Tibial nerve (tissue), 4 donors: ENCODE results near the gene TPK1. TPM values are rescaled to one million over a fixed set of nuclear protein-coding genes. Genes with fewer than 3 reads are reported as not detected.

Experiments used
- DNase-seq, 2 donors: peaks; one replicate each; pipeline ENCODE4 v3.0.0-alpha.2; 2019; ENCODE audit warnings: low spot score in 2 of 2
- H3K27ac ChIP-seq, 4 donors: fragments of 200-600 bp; sonication (generic) in 3 of 4; one replicate each; pipeline ENCODE4 v1.5.1; 2017 to 2019; ENCODE audit warnings: mild to moderate bottlenecking in 1 of 4
- H3K27me3 ChIP-seq, 2 donors: fragments of 200-600 bp; sonication (generic) in 1 of 2; one replicate each; pipeline versions ENCODE4 v1.5.1 to v1.6.0; 2017 to 2019
- H3K36me3 ChIP-seq, 3 donors: fragments of 200-600 bp; sonication (generic); one replicate each; pipeline ENCODE4 v1.5.1; 2018 to 2019
- H3K4me1 ChIP-seq, 4 donors: fragments of 200-600 bp; sonication (generic) in 3 of 4; one replicate each; pipeline ENCODE4 v1.5.1; 2017 to 2019
- H3K4me3 ChIP-seq, 4 donors: fragments of 200-600 bp; sonication (generic) in 3 of 4; one replicate each; pipeline ENCODE4 v1.5.1; 2017 to 2019; ENCODE audit warnings: mild to moderate bottlenecking in 1 of 4, moderate library complexity in 1 of 4
- H3K9me3 ChIP-seq, 4 donors: fragments of 200-600 bp; sonication (generic) in 3 of 4; one replicate each; pipeline ENCODE4 v1.5.1; 2017 to 2019
- CTCF ChIP-seq, 5 experiments: fragments of 200-600 bp in 3 of 5; fragments of 450-650 bp in 2 of 5; sonication (generic) in 3 of 5; IDR thresholded peaks; one replicate each; pipeline ENCODE4 v1.5.1; 2016 to 2019; ENCODE audit warnings: antibody characterized with exemption in 5 of 5, mild to moderate bottlenecking in 3 of 5, moderate library complexity in 2 of 5
- EP300 ChIP-seq, 2 donors: sonication (generic); formaldehyde crosslinking; IDR thresholded peaks; one replicate each; pipeline ENCODE4 v1.6.1; 2017; ENCODE audit warnings: antibody characterized with exemption in 2 of 2, mild to moderate bottlenecking in 1 of 2
- POLR2A ChIP-seq, 2 donors: fragments of 450-650 bp; IDR thresholded peaks; one replicate each; pipeline ENCODE4 v1.6.1; 2017; ENCODE audit warnings: antibody characterized with exemption in 2 of 2, mild to moderate bottlenecking in 2 of 2, moderate library complexity in 2 of 2
- WGBS, 2 donors: methylation state at CpG; one replicate each; pipeline ENCODE4 v1.1.5; 2018; 5-methylcytosine and 5-hydroxymethylcytosine counted together
- total RNA-seq, 4 donors: library from RNA; depleted of rRNA; stranded (reverse); fragments of >200 nt; gene quantifications; one replicate each; pipeline ENCODE4 v1.1.0, GENCODE V29; 2016

TPK1 gene
- total RNA-seq, 4 donors from 2014 or later: 4.5 to 18.8 (median 8.3) TPM

GRCh38 chr7:144796919-144797318 lies 38.9 kb downstream of the TPK1 start:
- Histone ChIP-seq H3K36me3 (peaks cover 0 to 11% (median 0%) of the 10 kb centered on the region in 3 donors), H3K27ac (no peak overlapping the region), H3K4me1 (no peaks in the 10 kb centered on the region), H3K4me3 (no peak overlapping the region), H3K27me3 (no peaks in the 10 kb centered on the region), H3K9me3 (no peaks in the 10 kb centered on the region)
- TF ChIP-seq EP300 (IDR thresholded peaks at IDR 0.05): no peak
- no peak for TF ChIP-seq POLR2A (IDR thresholded peaks at IDR 0.05)
- TF ChIP-seq CTCF (IDR thresholded peaks at IDR 0.05): no peak
- 86 to 96% methylated on average over 5 of the region's 5 CpGs for WGBS, 2 donors
- no peak for DNase-seq

DNA sequence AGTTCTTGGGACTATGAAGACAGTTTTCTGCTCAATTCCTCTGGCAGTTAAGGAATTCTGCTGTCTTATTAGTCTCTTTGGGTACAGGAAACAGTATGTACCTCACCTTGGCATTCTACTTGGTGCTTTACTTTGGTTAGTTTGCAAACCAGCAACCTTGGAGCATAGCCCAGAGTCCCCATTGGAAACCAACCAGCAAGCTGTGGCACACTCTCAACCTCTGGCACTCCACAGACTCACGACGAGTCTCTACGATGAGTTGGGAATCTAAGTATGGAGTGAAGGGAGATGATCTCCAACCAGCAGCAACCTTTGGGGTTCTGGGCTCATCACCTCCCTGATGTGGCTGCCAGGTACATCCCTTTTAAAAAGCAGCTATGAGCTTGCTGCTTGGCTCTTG lies 43.8 kb downstream of the TPK1 start:
- H3K9me3 ChIP-seq: no peaks in the 10 kb centered on the region
- no peak overlapping the region for H3K4me3 ChIP-seq
- 90 to 97% methylated on average over 3 of the region's 3 CpGs for WGBS, 2 donors
- TF ChIP-seq EP300 (IDR thresholded peaks at IDR 0.05) (no peak), CTCF (IDR thresholded peaks at IDR 0.05) (no peak), POLR2A (IDR thresholded peaks at IDR 0.05) (no peak)
- no peaks in the 10 kb centered on the region for H3K4me1 ChIP-seq
- H3K36me3 ChIP-seq: peaks cover 0 to 9% (median 0%) of the 10 kb centered on the region in 3 donors
- H3K27me3 ChIP-seq: no peaks in the 10 kb centered on the region
- H3K27ac ChIP-seq: no peak overlapping the region
- no peak for DNase-seq

DNA sequence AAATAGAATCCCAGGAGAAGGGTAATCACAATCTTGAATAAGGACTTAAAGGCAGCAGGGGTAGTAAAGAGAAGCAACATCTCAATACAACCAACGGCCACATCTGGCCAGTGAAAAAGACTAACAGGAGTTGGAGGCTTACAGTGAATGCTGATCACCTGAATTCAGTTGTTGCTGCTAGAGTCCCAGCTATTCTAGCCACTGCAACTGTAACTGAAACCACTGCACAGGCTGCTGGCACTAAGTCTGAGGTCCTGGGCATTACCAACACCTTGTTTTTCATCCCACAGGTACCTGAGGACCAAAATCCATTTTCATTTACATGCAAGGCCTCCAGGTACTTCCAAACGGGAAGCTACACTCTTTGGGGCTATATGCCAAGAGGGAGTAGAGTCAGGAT lies 44.4 kb downstream of the TPK1 start:
- 61 to 72% methylated on average over 2 of the region's 2 CpGs for WGBS, 2 donors
- no peaks in the 10 kb centered on the region for H3K4me1 ChIP-seq
- no peaks in the 10 kb centered on the region for H3K27me3 ChIP-seq
- H3K36me3 ChIP-seq: peaks cover 0 to 3% (median 0%) of the 10 kb centered on the region in 3 donors
- DNase-seq: no peak
- H3K9me3 ChIP-seq: no peaks in the 10 kb centered on the region
- no peak overlapping the region for H3K4me3 ChIP-seq
- TF ChIP-seq CTCF (IDR thresholded peaks at IDR 0.05) (no peak), EP300 (IDR thresholded peaks at IDR 0.05) (no peak), POLR2A (IDR thresholded peaks at IDR 0.05) (no peak)
- H3K27ac ChIP-seq: no peak overlapping the region

- H3K9me3 ChIP-seq: no peaks in the 10 kb centered on the region
- no peak for DNase-seq
- WGBS, 2 donors: 93 to 96% methylated on average over 2 of the region's 2 CpGs
- TF ChIP-seq CTCF (IDR thresholded peaks at IDR 0.05): no peak
- H3K36me3 ChIP-seq: no peaks in the 10 kb centered on the region
- H3K4me3 ChIP-seq: no peak overlapping the region
- no peaks in the 10 kb centered on the region for H3K4me1 ChIP-seq
- H3K27ac ChIP-seq: no peak overlapping the region
- H3K27me3 ChIP-seq: no peaks in the 10 kb centered on the region
These were observed 48.7 kb downstream of the TPK1 start for GRCh38 chr7:144787127-144787526.

GRCh38 chr7:144786522-144786921 lies 49.3 kb downstream of the TPK1 start:
- H3K36me3 ChIP-seq: no peaks in the 10 kb centered on the region
- no peaks in the 10 kb centered on the region for H3K27me3 ChIP-seq
- 79 to 82% methylated on average over 2 of the region's 2 CpGs for WGBS, 2 donors
- no peak overlapping the region for H3K4me3 ChIP-seq
- no peaks in the 10 kb centered on the region for H3K9me3 ChIP-seq
- TF ChIP-seq EP300 (IDR thresholded peaks at IDR 0.05): no peak
- TF ChIP-seq CTCF (IDR thresholded peaks at IDR 0.05): no peak
- TF ChIP-seq POLR2A (IDR thresholded peaks at IDR 0.05): no peak
- DNase-seq: no peak
- H3K27ac ChIP-seq: no peak overlapping the region
- no peaks in the 10 kb centered on the region for H3K4me1 ChIP-seq
